OCI-LY7 (cell line): Measurements from ENCODE around the gene ARMH4. TPM values are rescaled to one million over a fixed set of nuclear protein-coding genes. Genes with fewer than 3 reads are reported as not detected.

Experiments
- BruUV-seq: library from RNA; stranded (reverse); fragments of 400-500 nt; replicated peaks from 2 replicates; lab custom pipeline; 2021; lab: Mats Ljungman, UMichigan
- CTCF ChIA-PET: fragments of 300-600 bp; sonication (Branson Sonifier 250); formaldehyde crosslinking; loops from one replicate; lab custom pipeline; 2022; ENCODE audit warnings: antibody characterized with exemption; ENCODE audit not compliant: unreplicated experiment; lab: Charles Lee
- POLR2A ChIA-PET: fragments of 300-600 bp; sonication (Branson Sonifier 250); formaldehyde crosslinking; loops from one replicate; lab custom pipeline; 2022; ENCODE audit warnings: antibody characterized with exemption; lab: Charles Lee
- DNase-seq: peaks from one replicate; pipeline ENCODE4 v3.0.0-alpha.2; 2015; ENCODE audit warnings: low spot score
- H2AFZ ChIP-seq: fragments of 200-600 bp; sonication (generic), shearing (Covaris generic); 2 replicates; pipeline ENCODE4 v1.6.1; 2014; ENCODE audit warnings: mild to moderate bottlenecking, antibody characterized with exemption, low read length, moderate library complexity
- H3K27ac ChIP-seq: fragments of 200-600 bp; sonication (generic); 2 replicates; pipeline ENCODE4 v1.5.1; 2014; ENCODE audit warnings: mixed run types, low read depth, mild to moderate bottlenecking, moderate library complexity, low read length, inconsistent platforms; ENCODE audit not compliant: poor library complexity, severe bottlenecking
- H3K36me3 ChIP-seq: fragments of 200-600 bp; sonication (generic); 2 replicates; pipeline ENCODE4 v1.6.1; 2014; ENCODE audit warnings: mild to moderate bottlenecking, antibody characterized with exemption, low read length, moderate library complexity, mixed read lengths; ENCODE audit not compliant: insufficient read depth
- H3K4me1 ChIP-seq: fragments of 200-600 bp; sonication (generic); 2 replicates; pipeline ENCODE4 v1.5.1; 2014; ENCODE audit warnings: mild to moderate bottlenecking, low read length; ENCODE audit not compliant: insufficient read depth, poor library complexity, severe bottlenecking
- H3K4me2 ChIP-seq: fragments of 200-600 bp; sonication (generic); 2 replicates; pipeline ENCODE4 v1.6.1; 2014; ENCODE audit warnings: mild to moderate bottlenecking, low read length
- H3K4me3 ChIP-seq: fragments of 200-600 bp; sonication (generic); 2 replicates; pipeline ENCODE4 v1.5.1; 2014; ENCODE audit warnings: mild to moderate bottlenecking, low read depth, low read length; ENCODE audit not compliant: poor library complexity, severe bottlenecking
- H3K79me2 ChIP-seq: fragments of 200-600 bp; sonication (generic); 2 replicates; pipeline ENCODE4 v1.6.1; 2016; ENCODE audit warnings: low read depth, mild to moderate bottlenecking, low read length, moderate library complexity, mixed read lengths; ENCODE audit not compliant: insufficient read depth
- H3K9me2 ChIP-seq: fragments of 200-600 bp; sonication (generic); 2 replicates; pipeline ENCODE4 v1.6.1; 2016; ENCODE audit warnings: mild to moderate bottlenecking, low read length, mixed read lengths; ENCODE audit not compliant: insufficient read depth
- H3K9me3 ChIP-seq: fragments of 200-600 bp; sonication (generic); 2 replicates; pipeline ENCODE4 v1.6.1; 2014; ENCODE audit warnings: mild to moderate bottlenecking, mixed run types, low read length, mixed read lengths
- H4K20me1 ChIP-seq: fragments of 200-600 bp; sonication (generic); 2 replicates; pipeline ENCODE4 v1.6.1; 2014; ENCODE audit warnings: mild to moderate bottlenecking, antibody characterized with exemption, low read length, moderate library complexity, mixed read lengths; ENCODE audit not compliant: insufficient read depth
- EZH2phosphoT487 ChIP-seq: fragments of 200-600 bp; sonication (generic); IDR thresholded peaks from 2 replicates; pipeline ENCODE4 v1.6.1; 2018; ENCODE audit warnings: low read depth, borderline replicate concordance, mild to moderate bottlenecking, mixed run types, antibody characterized with exemption, low read length, moderate library complexity, mixed read lengths
- intact Hi-C: fragments of 100-400 bp; cut with micrococcal nuclease; formaldehyde crosslinking; loops from one replicate; pipeline ENCODE4 v1.10.0; 2022; ENCODE audit not compliant: unreplicated experiment
- total RNA-seq, 2 experiments: library from RNA; depleted of rRNA in 1 of 2; stranded (reverse); fragments of >200 nt in 1 of 2; shearing (Covaris generic) in 1 of 2; gene quantifications; 2 replicates each; pipeline ENCODE4 v1.2.3, GENCODE V29; 2014 to 2022
- TF ChIP-seq, protein P1 (sequence below): fragments of 200-600 bp; sonication (generic); conservative IDR thresholded peaks from 2 replicates; pipeline ENCODE4 v1.5.1; 2014; ENCODE audit warnings: mild to moderate bottlenecking, antibody characterized with exemption, low read length, moderate library complexity, mixed read lengths

Gene ARMH4
- total RNA-seq, 2 experiments from 2014 or later, result 0.25 TPM; not detected in 1

GRCh38 chr14:57987596-57988300 is 164.3 kb downstream of the ARMH4 start:
- DNase-seq, result no peak
- TF ChIP-seq, protein P1, sequence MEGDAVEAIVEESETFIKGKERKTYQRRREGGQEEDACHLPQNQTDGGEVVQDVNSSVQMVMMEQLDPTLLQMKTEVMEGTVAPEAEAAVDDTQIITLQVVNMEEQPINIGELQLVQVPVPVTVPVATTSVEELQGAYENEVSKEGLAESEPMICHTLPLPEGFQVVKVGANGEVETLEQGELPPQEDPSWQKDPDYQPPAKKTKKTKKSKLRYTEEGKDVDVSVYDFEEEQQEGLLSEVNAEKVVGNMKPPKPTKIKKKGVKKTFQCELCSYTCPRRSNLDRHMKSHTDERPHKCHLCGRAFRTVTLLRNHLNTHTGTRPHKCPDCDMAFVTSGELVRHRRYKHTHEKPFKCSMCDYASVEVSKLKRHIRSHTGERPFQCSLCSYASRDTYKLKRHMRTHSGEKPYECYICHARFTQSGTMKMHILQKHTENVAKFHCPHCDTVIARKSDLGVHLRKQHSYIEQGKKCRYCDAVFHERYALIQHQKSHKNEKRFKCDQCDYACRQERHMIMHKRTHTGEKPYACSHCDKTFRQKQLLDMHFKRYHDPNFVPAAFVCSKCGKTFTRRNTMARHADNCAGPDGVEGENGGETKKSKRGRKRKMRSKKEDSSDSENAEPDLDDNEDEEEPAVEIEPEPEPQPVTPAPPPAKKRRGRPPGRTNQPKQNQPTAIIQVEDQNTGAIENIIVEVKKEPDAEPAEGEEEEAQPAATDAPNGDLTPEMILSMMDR, result no peak
- TF ChIP-seq EZH2phosphoT487, result no peak
- Histone ChIP-seq H3K9me3 (no peaks in the 10 kb centered on the region), H2AFZ (no peak overlapping the region), H3K4me1 (no peaks in the 10 kb centered on the region), H3K4me3 (no peak overlapping the region), H3K79me2 (no peaks in the 10 kb centered on the region), H3K36me3 (no peaks in the 10 kb centered on the region), H3K9me2 (no peaks in the 10 kb centered on the region), H4K20me1 (no peaks in the 10 kb centered on the region), H3K4me2 (no peak overlapping the region), H3K27ac (no peak overlapping the region)
- no TSS peak for BruUV-seq
- POLR2A ChIA-PET, result no interaction called here
- CTCF ChIA-PET, result no interaction called here
- intact Hi-C loops, result no loop called here

DNA sequence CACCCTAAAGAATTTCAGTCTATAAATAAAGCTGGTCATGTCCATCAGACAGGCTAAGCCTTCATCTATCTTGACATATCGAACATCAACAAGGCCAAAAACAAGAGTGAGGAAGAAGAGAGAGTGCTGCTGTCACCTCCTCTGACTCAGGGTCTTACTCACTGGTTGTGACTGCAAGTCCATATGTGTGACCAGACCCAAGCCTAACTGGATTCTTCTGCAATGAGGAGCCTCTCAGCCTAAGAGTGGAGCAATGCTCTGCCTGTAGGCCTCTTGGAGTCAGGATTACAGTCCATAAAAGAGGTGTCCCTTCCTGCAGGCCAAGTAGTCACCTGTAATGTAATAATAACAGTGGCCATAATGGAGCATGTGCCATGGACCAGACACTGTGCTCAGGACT is 165.0 kb downstream of the ARMH4 start:
- no peaks in the 10 kb centered on the region for H4K20me1 ChIP-seq
- no peaks in the 10 kb centered on the region for H3K79me2 ChIP-seq
- no peak overlapping the region for H2AFZ ChIP-seq
- no peak for DNase-seq
- H3K4me2 ChIP-seq, result no peak overlapping the region
- no peak for TF ChIP-seq EZH2phosphoT487
- TF ChIP-seq, protein P1, result no peak
- H3K9me3 ChIP-seq, result no peaks in the 10 kb centered on the region
- H3K9me2 ChIP-seq, result no peaks in the 10 kb centered on the region
- H3K4me3 ChIP-seq, result no peak overlapping the region
- H3K36me3 ChIP-seq, result no peaks in the 10 kb centered on the region
- ChIA-PET CTCF (no interaction called here), POLR2A (no interaction called here)
- H3K27ac ChIP-seq, result no peak overlapping the region
- H3K4me1 ChIP-seq, result no peaks in the 10 kb centered on the region
- intact Hi-C loops, result no loop called here
- BruUV-seq, result no TSS peak
